BLaER1 (cell line): ENCODE results near the gene YIF1A.
A peak's percentile ranks its signal among the peaks of the same experiment; 100 is the strongest.

Experiments
- H3K27ac ChIP-seq: shearing (Covaris generic); formaldehyde crosslinking; 2 replicates; pipeline ENCODE4 v1.8.1; 2022
- H3K27me3 ChIP-seq: shearing (Covaris generic); formaldehyde crosslinking; 2 replicates; pipeline ENCODE4 v1.8.1; 2022
- H3K36me3 ChIP-seq: shearing (Covaris generic); formaldehyde crosslinking; 2 replicates; pipeline ENCODE4 v1.8.1; 2022
- H3K4me1 ChIP-seq: shearing (Covaris generic); formaldehyde crosslinking; 2 replicates; pipeline ENCODE4 v1.8.1; 2022
- H3K4me2 ChIP-seq: shearing (Covaris generic); formaldehyde crosslinking; 2 replicates; pipeline ENCODE4 v1.8.1; 2022
- H3K4me3 ChIP-seq: shearing (Covaris generic); formaldehyde crosslinking; 2 replicates; pipeline ENCODE4 v1.8.1; 2022
- H3K9ac ChIP-seq: shearing (Covaris generic); formaldehyde crosslinking; 2 replicates; pipeline ENCODE4 v1.8.1; 2022
- H3K9me3 ChIP-seq: shearing (Covaris generic); formaldehyde crosslinking; 2 replicates; pipeline ENCODE4 v1.8.1; 2022
- H4K20me1 ChIP-seq: shearing (Covaris generic); formaldehyde crosslinking; 2 replicates; pipeline ENCODE4 v1.8.1; 2022
- Cebpa-rat ChIP-seq: shearing (Covaris generic); IDR thresholded peaks from 2 replicates; pipeline ENCODE4 v1.8.1; 2022

The YIF1A gene

DNA sequence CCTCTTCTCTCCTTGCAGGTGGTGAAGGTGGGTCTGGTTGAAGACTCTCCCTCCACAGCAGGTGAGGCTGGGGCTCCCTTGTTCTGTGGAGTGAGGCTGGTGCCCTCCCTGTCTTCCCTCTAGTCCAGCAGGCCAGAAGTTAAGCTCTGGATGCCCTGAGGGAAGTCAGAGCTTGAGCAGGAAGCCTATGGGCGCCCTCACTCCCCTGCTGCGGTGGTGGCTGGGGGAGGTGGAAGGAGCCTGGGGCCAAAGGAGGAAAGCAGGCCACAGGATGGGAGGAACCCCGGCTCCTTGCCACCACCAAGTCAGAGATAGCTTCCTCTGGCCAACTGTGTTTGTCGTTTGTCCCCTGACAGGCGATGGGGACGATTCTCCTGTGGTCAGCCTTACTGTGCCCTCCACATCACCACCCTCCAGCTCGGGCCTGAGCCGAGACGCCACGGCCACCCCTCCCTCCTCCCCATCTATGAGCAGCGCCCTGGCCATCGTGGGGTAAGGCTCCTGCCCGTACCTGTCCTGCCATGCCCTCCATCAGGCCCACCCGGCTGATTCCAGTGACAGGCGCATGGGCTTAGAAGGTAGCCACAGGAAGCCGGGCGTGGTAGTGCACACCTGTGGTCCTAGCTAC is 50.0 kb downstream of the YIF1A start:
- Histone ChIP-seq H3K9me3 (no peaks in the 10 kb centered on the region), H3K4me2 (peak overlapping the region; percentile 79), H3K9ac (peak overlapping the region; percentile 55), H3K27ac (peak overlapping the region; percentile 93), H3K4me1 (peaks cover 93% of the 10 kb centered on the region), H3K27me3 (no peaks in the 10 kb centered on the region), H3K36me3 (peaks cover 33% of the 10 kb centered on the region), H3K4me3 (no peak overlapping the region), H4K20me1 (no peaks in the 10 kb centered on the region)
- no peak for TF ChIP-seq Cebpa-rat

DNA sequence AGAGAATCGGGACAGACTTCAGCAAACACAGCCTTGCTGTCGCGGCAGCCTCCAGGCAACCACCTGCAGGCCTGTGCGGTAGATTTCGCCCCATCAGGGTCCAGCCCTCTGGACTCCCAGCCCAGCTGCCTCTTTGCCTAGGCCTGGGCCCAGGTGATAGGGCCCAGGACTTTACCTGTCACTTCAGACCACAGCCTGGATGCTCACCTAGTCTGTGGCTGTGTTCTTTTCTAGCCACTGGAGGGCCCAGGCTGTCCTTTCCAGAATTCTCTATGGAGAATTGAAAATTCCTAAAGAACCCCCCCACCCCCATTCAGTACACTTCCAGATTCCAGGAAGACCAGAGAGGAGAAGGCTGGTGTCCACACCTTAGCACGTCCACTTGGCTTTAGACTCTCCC is 51.1 kb downstream of the YIF1A start:
- Histone ChIP-seq H4K20me1 (no peaks in the 10 kb centered on the region), H3K4me1 (peaks cover 93% of the 10 kb centered on the region), H3K27me3 (no peaks in the 10 kb centered on the region), H3K4me3 (no peak overlapping the region), H3K36me3 (peaks cover 43% of the 10 kb centered on the region), H3K9me3 (no peaks in the 10 kb centered on the region), H3K27ac (peak overlapping the region; percentile 93), H3K4me2 (peak overlapping the region; percentile 79), H3K9ac (no peak overlapping the region)
- TF ChIP-seq Cebpa-rat: no peak

DNA sequence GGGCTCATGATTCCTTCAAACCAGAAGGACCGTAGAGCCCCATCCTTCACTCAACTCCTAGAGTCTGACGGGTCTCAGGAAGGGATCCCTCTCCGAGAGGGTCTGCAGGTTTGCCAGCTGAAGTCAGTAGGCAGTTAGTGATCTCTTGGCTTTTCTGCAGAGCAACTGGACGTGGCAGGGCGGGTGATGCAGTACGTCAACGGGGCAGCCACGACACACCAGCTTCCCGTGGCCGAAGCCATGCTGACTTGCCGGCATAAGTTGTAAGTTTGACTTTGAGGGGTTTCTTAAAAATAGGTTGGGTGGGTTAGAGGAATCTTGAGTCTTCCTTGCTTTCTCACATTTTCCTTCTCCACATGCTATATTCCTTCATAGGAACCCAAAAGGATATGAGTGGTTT is 53.8 kb downstream of the YIF1A start:
- Histone ChIP-seq H3K36me3 (peaks cover 70% of the 10 kb centered on the region), H4K20me1 (no peaks in the 10 kb centered on the region), H3K9ac (no peak overlapping the region), H3K9me3 (no peaks in the 10 kb centered on the region), H3K4me3 (no peak overlapping the region), H3K4me1 (peaks cover 80% of the 10 kb centered on the region), H3K27ac (peak overlapping the region; percentile 53; the same call in 1 of the 2 replicates), H3K4me2 (peak overlapping the region; percentile 79), H3K27me3 (no peaks in the 10 kb centered on the region)
- no peak for TF ChIP-seq Cebpa-rat
